ENCODE data around the gene C1orf198. TPM values are rescaled to one million over a fixed set of nuclear protein-coding genes. Genes with fewer than 3 reads are reported as not detected.

The C1orf198 gene
- total and polyA plus RNA-seq, 2 of the 4 experiments (the other 2 are of a cell fraction): 67.4 to 76.2 TPM

DNA sequence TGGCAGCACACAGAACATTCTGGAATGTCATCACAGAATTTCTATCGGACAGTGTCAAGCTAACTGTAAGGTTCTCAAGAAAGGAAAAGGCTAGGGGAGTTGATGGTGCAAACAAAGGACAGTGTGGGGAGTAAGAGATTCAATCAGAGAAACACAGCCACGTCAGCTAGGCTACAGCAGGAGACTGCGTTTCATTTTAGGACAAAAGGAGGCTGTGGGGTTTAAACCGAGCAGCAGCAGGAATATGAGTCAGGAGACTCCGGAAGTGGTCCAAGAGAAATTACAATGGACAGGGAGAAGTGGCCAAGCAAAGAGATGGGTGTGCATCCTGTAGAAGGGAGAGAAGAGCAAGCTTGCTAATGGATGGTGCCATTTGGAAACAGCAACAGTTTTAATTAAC lies 37.4 kb upstream of the C1orf198 start:
- H3K18ac ChIP-seq (ENCODE audit: low read depth, low read length): peak overlapping the region; percentile 99
- peak overlapping the region; percentile 38 to 77; a peak in 3 of 4 replicates for H4K8ac ChIP-seq (ENCODE audit: low read depth in 2 of 2, low read length in 2 of 2)
- H3K23ac ChIP-seq (ENCODE audit: low read depth, low read length): peak overlapping the region; percentile 29; the same call in 1 of the 2 replicates
- ChIA-PET POLR2A (ENCODE audit: unreplicated experiment) (no interaction called here), CTCF (no interaction called here)
- H3K27me3 ChIP-seq (ENCODE audit: control insufficient read depth, insufficient read depth, low read length): no peaks in the 10 kb centered on the region
- peaks cover 8% of the 10 kb centered on the region for H3K4me1 ChIP-seq (ENCODE audit: control insufficient read depth, insufficient read depth, low read length)
- DNase-seq (peak; percentile 83), ATAC-seq (ENCODE audit: low read depth) (peak; percentile 82)
- H2BK5ac ChIP-seq (ENCODE audit: low read depth, low read length, poor library complexity, severe bottlenecking): peak overlapping the region; percentile 83
- dilution Hi-C loops (cut with HindIII; ENCODE audit: low sequenced_read_pairs, unreplicated experiment): no loop called here
- H4K5ac ChIP-seq (ENCODE audit: low read depth, low read length): peak overlapping the region; percentile 98
- H3K9ac ChIP-seq (ENCODE audit: low read depth, low read length): peak overlapping the region; percentile 77
- peak overlapping the region; percentile 86 for H2BK120ac ChIP-seq (ENCODE audit: low read depth, low read length)
- H3K4me3 ChIP-seq (ENCODE audit: insufficient read depth, low read depth, low read length): no peak overlapping the region
- in situ Hi-C loops (cut with MboI; ENCODE audit: low sequenced_read_pairs): loop anchor here (5.0 kb wide), 1 partner anchor 103 kb away; no protein-coding TSS in a partner anchor
- peak overlapping the region; percentile 74 for H3K4ac ChIP-seq (ENCODE audit: low read depth, low read length)
- H4K91ac ChIP-seq (ENCODE audit: insufficient read depth, low read depth, low read length): peak overlapping the region; percentile 78
- 31% methylated on average over 3 of the region's 5 CpGs; no CpG with 5 or more reads in 1 of the 2 experiments for WGBS, 2 experiments (ENCODE audit: extremely low coverage in 2 of 2, insufficient read length in 1 of 2)
- no peaks in the 10 kb centered on the region; the same call in 1 of the 2 replicates for H3K9me1 ChIP-seq (ENCODE audit: insufficient read depth, low read length)
- H3K4me2 ChIP-seq (ENCODE audit: low read depth, low read length): peak overlapping the region; percentile 79
- no peak overlapping the region for H2AK5ac ChIP-seq (ENCODE audit: low read depth, low read length)
- H3K14ac ChIP-seq (replicated peaks; ENCODE audit: low read depth, low read length): peak overlapping the region; percentile 47
- peak overlapping the region; percentile 88 for H2BK20ac ChIP-seq (ENCODE audit: low read depth, low read length)
- H4K20me1 ChIP-seq (ENCODE audit: insufficient read depth, low read length): no peaks in the 10 kb centered on the region
- peak overlapping the region; percentile 43; the same call in 1 of the 3 replicates for H2BK15ac ChIP-seq (ENCODE audit: low read depth, low read length)
- no TSS peak for BruUV-seq (replicated peaks)
- no peaks in the 10 kb centered on the region for H3K79me1 ChIP-seq (ENCODE audit: low read depth in 1 of 2, low read length in 2 of 2)
- peak overlapping the region; percentile 33 for H2AFZ ChIP-seq (replicated peaks; ENCODE audit: low read length, poor library complexity)
- intact Hi-C loops (cut with micrococcal nuclease): loop anchor here (5.0 kb wide), 1 partner anchor 263 kb away; the partner anchor contains the start of gene COG2
- no peaks in the 10 kb centered on the region for H3K9me3 ChIP-seq (ENCODE audit: control insufficient read depth, insufficient read depth, low read length)
- H3K36me3 ChIP-seq (ENCODE audit: control insufficient read depth, insufficient read depth, low read length): no peaks in the 10 kb centered on the region; the same call in 1 of the 2 replicates
- peak overlapping the region; percentile 5 for H2AK9ac ChIP-seq (replicated peaks; ENCODE audit: low read depth, low read length, poor library complexity)
- peak overlapping the region; percentile 88; the same call in 1 of the 2 replicates for H3K27ac ChIP-seq (ENCODE audit: insufficient read depth, low read length)
- H3K56ac ChIP-seq (ENCODE audit: extremely low read depth, insufficient read depth, low read length): peak overlapping the region; percentile 20; the same call in 1 of the 2 replicates
- TF ChIP-seq FOS (IDR thresholded peaks at IDR 0.05; ENCODE audit: low read depth, low read length): no peak
- TF ChIP-seq MAFK (IDR thresholded peaks at IDR 0.05; ENCODE audit: low read depth, low read length): no peak
- TF ChIP-seq, protein P1, sequence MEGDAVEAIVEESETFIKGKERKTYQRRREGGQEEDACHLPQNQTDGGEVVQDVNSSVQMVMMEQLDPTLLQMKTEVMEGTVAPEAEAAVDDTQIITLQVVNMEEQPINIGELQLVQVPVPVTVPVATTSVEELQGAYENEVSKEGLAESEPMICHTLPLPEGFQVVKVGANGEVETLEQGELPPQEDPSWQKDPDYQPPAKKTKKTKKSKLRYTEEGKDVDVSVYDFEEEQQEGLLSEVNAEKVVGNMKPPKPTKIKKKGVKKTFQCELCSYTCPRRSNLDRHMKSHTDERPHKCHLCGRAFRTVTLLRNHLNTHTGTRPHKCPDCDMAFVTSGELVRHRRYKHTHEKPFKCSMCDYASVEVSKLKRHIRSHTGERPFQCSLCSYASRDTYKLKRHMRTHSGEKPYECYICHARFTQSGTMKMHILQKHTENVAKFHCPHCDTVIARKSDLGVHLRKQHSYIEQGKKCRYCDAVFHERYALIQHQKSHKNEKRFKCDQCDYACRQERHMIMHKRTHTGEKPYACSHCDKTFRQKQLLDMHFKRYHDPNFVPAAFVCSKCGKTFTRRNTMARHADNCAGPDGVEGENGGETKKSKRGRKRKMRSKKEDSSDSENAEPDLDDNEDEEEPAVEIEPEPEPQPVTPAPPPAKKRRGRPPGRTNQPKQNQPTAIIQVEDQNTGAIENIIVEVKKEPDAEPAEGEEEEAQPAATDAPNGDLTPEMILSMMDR (conservative IDR thresholded peaks at IDR 0.05; ENCODE audit: low read depth, low read length): no peak
- TF ChIP-seq RFX5 (IDR thresholded peaks at IDR 0.05; ENCODE audit: low read depth, low read length): no peak
- TF ChIP-seq MAZ (IDR thresholded peaks at IDR 0.05; ENCODE audit: borderline replicate concordance, low read depth, low read length): no peak
- TF ChIP-seq RCOR1 (IDR thresholded peaks at IDR 0.05; ENCODE audit: insufficient replicate concordance, low read length): no peak
- no peak for TF ChIP-seq RAD21 (IDR thresholded peaks at IDR 0.05; ENCODE audit: low read length)

Measured in IMR-90 (cell line).